Cardiac fibroblast (primary cell): ENCODE measurements around the gene LRRC36.

Experiments
- DNase-seq, 2 donors: peaks; one replicate each; pipeline versions ENCODE4 v3.0.0 to v3.0.0-alpha.2; 2010; ENCODE audit warnings: low read depth in 2 of 2
- H3K4me3 ChIP-seq, 2 donors: replicated peaks in 1 of 2; 1 replicate in 1 of 2; 2 replicates in 1 of 2; pipeline ENCODE4 v1.5.1; 2011; ENCODE audit warnings: low read depth in 2 of 2, low read length in 2 of 2, mild to moderate bottlenecking in 2 of 2, moderate library complexity in 1 of 2
- TF ChIP-seq, protein P1 (sequence below): IDR thresholded peaks from one replicate; pipeline ENCODE4 v1.5.1; 2011; ENCODE audit warnings: low read depth, mild to moderate bottlenecking, low read length, inconsistent platforms

Gene LRRC36, protein sequence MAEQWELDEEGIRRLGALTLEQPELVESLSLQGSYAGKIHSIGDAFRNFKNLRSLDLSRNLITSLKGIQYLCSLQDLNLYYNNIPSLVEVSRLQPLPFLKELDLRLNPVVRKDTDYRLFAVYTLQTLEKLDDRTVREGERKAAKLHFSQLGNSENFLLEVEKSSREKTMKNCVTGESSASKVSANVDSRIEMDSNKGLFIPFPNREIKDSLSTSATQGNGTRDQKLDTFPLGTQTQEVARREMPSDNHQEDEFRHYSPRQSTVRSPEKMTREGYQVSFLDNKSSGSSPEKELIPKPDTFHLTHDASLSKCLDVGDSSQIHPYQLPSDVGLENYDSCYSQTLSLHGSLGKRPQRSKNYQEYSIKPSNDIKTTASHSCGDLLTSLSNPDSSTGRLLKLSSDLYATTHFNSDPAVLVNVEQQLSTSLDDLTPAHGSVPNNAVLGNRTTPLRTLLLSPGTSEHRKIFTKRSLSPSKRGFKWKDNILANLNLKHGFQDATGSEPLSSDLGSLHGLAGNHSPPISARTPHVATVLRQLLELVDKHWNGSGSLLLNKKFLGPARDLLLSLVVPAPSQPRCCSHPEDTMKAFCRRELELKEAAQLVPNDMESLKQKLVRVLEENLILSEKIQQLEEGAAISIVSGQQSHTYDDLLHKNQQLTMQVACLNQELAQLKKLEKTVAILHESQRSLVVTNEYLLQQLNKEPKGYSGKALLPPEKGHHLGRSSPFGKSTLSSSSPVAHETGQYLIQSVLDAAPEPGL

DNA sequence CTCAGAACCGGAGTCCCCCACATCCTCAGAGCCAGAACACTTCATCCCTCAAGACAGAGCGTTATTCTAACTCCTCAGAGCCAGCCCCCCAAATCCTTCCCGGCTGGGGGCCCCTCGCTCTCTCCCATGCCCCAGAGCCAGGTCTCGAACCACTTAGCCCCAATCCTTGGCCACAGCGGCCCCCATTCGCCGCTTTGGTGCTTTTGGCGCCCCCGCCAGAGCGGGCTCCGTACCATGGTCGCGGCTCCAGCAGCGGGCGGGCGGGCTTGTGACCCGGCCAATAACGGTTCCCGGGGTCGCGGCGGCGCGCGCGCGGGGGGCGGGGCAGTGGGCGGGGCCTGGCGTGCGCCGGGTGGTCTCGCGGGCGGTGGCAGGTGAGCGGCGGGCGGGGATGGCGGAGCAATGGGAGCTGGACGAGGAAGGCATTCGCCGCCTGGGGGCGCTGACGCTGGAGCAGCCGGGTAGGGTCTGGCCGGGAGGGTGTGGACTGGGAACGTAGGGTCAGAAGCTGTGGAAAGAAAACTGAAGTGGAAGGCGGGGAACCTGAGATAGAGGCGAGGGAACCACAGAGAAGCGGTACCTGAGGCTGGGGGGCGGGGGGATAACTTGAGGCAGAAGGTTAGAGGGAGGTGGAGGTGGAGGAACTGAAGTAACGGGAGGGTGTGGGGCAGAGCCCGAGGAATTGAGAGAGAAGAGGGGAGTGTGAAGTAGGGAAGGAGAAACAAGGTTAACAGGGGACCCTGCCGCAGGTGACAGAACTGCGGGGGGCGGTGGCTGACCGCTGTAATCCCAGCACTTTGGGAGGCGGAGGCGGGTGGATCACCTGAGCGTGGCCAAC lies at the start of gene LRRC36, which contains the start of gene KCTD19:
Gene LRRC36 (plus strand): TSS at position 344 of the 838 bp plus-strand sequence. CDS start 48 bp downstream, at position 392.
Gene KCTD19 (minus strand): TSS at position 270 of the 838 bp plus-strand sequence. CDS start 34 bp downstream, at position 236.
- TF ChIP-seq, protein P1, sequence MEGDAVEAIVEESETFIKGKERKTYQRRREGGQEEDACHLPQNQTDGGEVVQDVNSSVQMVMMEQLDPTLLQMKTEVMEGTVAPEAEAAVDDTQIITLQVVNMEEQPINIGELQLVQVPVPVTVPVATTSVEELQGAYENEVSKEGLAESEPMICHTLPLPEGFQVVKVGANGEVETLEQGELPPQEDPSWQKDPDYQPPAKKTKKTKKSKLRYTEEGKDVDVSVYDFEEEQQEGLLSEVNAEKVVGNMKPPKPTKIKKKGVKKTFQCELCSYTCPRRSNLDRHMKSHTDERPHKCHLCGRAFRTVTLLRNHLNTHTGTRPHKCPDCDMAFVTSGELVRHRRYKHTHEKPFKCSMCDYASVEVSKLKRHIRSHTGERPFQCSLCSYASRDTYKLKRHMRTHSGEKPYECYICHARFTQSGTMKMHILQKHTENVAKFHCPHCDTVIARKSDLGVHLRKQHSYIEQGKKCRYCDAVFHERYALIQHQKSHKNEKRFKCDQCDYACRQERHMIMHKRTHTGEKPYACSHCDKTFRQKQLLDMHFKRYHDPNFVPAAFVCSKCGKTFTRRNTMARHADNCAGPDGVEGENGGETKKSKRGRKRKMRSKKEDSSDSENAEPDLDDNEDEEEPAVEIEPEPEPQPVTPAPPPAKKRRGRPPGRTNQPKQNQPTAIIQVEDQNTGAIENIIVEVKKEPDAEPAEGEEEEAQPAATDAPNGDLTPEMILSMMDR: peak; percentile 19
- no peak for DNase-seq
- H3K4me3 ChIP-seq: peak within 1 kb of the TSS; percentile 18 to 38

DNA sequence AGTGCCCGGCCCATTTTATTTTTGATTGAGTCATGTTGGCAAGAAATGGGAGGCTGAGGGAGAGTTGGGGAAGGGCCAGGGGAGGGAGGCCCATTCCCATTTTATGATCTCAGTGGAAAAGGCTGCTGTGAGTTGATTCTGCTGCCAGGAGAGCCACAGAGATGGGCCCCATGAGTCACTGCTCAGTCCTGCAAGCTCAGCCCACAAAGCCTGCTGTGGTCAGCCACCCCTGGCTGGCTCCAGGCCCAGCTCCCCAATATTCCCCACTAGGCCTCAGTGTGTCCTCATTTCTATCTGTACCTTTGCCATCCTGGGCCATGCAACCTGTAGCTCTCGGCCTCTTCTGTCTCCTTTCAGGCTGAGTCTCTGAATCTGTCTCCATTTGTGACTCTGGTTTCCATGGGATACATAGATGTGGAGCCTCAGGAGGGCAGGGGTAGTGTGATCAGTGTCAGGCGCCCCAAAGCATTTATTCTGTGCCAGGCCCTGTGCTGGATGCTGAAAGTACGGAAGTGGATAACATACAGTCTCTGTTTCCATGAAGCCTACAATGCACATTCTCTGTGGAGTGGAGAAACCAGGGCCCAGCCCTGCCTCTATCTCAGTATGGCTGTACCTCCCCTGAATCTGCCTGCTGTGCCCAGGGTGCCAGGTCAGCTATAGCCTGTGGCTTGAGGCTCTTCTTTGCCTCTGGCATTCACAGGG lies 49.2 kb upstream of the LRRC36 start:
- TF ChIP-seq, protein P1: no peak
- DNase-seq: peak; percentile 98
- no peak overlapping the region for H3K4me3 ChIP-seq

DNA sequence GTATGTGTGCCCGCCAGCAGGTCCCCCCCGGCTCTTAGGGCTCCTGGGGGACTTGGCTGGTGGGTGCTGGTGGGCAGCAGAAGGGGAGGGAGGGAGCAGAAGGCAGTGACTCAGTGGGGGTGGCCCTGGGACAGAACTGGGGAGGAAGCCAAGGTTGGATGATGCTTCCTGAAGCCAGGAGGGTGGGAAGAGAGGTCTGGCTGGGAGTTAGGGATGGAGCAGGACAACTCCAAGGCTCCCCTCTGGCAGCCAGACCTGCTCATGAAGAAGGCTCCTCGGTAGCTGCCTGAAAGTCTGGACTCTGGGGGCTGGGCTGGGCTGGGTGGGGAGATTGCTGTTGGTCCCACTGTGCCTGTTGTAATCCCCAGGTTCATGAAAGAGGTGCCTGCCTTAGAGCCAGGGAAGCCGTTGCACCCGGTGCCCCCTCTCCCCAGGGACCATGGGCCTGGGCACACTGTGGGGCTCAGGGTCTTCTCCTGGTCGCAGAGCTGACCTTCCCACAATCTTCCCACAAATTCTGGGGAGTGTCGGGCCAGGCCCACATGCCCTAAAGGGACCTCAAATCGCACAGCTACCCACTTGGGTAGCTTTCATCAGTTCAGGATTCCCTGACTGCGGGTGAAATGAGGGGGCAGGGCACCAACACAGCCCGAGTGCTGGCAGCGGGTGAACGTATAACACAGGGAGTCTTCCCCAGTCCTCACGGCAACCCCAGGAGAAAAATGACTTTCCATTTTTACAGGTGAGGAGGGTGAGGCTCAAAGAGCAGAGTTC lies 48.4 kb upstream of the LRRC36 start:
- H3K4me3 ChIP-seq: peak overlapping the region; percentile 36 to 50
- peak; percentile 76 for DNase-seq
- TF ChIP-seq, protein P1: no peak

DNA sequence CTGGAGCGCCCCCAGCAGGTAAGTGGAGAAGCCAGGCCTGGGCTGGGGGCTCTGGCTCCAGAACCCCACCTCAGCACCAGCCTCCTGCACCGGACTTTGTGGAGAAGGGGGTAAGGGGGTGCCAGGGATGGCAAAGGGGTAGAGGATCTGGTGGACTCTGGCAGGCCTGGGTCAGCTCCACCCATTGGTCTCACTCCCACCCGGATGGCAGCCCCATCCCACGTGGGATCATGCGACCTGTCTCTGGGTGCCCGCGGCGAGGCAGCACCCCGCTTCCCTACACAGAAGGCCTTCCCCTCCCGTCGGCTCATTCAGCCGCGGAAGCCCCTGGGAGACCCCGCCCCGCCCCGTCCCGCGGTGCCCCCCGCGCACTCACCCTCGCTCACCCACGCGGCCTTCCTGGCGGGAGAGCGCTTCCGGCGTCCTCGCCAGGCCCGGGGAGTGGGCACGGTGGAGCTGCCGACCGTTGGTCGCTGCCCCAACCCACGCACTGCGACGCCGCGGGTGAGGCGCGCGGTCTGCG lies 47.8 kb upstream of the LRRC36 start:
- DNase-seq: no peak
- H3K4me3 ChIP-seq: peak overlapping the region; percentile 36 to 50
- TF ChIP-seq, protein P1: peak; percentile 11

DNA sequence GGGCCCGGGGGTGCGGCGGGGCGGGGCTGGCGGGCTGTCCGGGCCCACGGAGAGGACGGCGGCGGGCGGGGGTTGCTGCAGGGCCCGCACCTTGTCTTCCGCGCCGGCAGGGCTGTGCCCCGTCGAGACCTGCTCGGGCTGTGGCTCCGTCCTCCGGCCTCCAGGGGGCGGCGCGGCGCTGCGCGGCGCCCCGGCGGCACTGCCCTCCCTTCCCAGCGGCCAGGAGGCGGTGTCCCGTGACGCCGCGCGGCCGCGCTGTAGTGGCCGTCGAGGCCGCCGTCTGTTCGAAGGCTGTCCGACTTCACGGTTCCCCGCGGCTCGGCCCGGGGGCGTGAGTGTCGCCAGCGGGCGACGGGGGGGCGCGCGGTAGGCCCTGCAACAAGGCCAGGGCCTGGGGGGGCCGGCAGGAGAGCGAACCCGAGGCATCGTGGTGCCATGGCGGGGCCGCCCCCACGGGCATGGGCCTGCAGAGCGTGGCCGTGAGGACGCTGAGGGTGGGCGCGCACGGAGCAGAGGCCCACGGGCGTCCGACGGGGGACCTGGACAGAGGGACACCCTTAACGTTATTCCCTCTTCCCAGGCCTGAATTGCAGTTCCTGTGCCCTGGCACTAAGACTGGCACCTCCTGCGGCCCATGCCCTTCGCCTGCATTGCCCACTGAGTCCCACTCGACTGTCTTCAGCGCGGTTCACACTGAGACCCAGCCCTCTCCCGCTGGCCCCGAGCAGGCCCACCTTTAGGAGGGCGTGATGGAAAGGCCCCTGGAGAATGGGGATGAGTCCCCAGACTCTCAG lies 47.1 kb upstream of the LRRC36 start, which contains the start of gene PLEKHG4:
Gene PLEKHG4 (plus strand): TSS at position 237 of the 794 bp plus-strand sequence. CDS start 513 bp downstream, at position 750.
- H3K4me3 ChIP-seq: peak within 1 kb of the TSS; percentile 36 to 50
- TF ChIP-seq, protein P1: peak; percentile 27
- DNase-seq: peak; percentile 53 to 68
